GM19452 (cell line): ENCODE measurements around the gene HS3ST6.
"Not testable (repeated sequence)": the region's sequence is repeated elsewhere in the genome, so short reads cannot be mapped to it uniquely, and the experiment has no call there.

ENCODE experiments used
- ATAC-seq: cut with Tn5 transposase; IDR thresholded peaks from one replicate; pipeline ENCODE4 v1.9.1; 2021; ENCODE audit not compliant: unreplicated experiment

The HS3ST6 gene

GRCh38 chr16:1909561-1910231, 8.5 kb downstream of the HS3ST6 start:
- no peak for ATAC-seq

GRCh38 chr16:1908983-1909382, 9.2 kb downstream of the HS3ST6 start:
- ATAC-seq, result no peak

- ATAC-seq, result no peak
Observed at GRCh38 chr16:1908184-1908583, 10.0 kb downstream of the HS3ST6 start.

- ATAC-seq, result no peak
Observed at GRCh38 chr16:1907226-1907860, 10.9 kb downstream of the HS3ST6 start.

GRCh38 chr16:1906846-1907165, 11.4 kb downstream of the HS3ST6 start:
- ATAC-seq, result no peak

- no peak for ATAC-seq
Observed at GRCh38 chr16:1906055-1906845, 12.0 kb downstream of the HS3ST6 start.

GRCh38 chr16:1903845-1904840, 14.1 kb downstream of the HS3ST6 start:
- ATAC-seq, result no peak

GRCh38 chr16:1903220-1903574, 15.0 kb downstream of the HS3ST6 start:
- no peak for ATAC-seq

GRCh38 chr16:1902547-1903219, 15.5 kb downstream of the HS3ST6 start:
- ATAC-seq, result no peak

GRCh38 chr16:1900452-1900774, 17.8 kb downstream of the HS3ST6 start:
- ATAC-seq, result no peak

- ATAC-seq, result no peak
Observed at GRCh38 chr16:1899641-1900451, 18.4 kb downstream of the HS3ST6 start.

GRCh38 chr16:1897692-1898091, 20.5 kb downstream of the HS3ST6 start:
- not testable (repeated sequence) for ATAC-seq

- no peak for ATAC-seq
Observed at GRCh38 chr16:1895949-1896675, 22.1 kb downstream of the HS3ST6 start.

GRCh38 chr16:1895068-1895467, 23.1 kb downstream of the HS3ST6 start:
- no peak for ATAC-seq

- ATAC-seq, result no peak
Observed at GRCh38 chr16:1890708-1891050, 27.5 kb downstream of the HS3ST6 start.

GRCh38 chr16:1890024-1890707, 28.0 kb downstream of the HS3ST6 start:
- no peak for ATAC-seq

- no peak for ATAC-seq
Observed at GRCh38 chr16:1887711-1888354, 30.4 kb downstream of the HS3ST6 start.

- ATAC-seq, result no peak
Observed at GRCh38 chr16:1884889-1885288, 33.3 kb downstream of the HS3ST6 start.
